Esophagus muscularis mucosa (tissue), 4 donors: Measurements from ENCODE around the gene SV2B.

Source experiments
- EP300 ChIP-seq: sonication (generic); formaldehyde crosslinking; IDR thresholded peaks from one replicate; pipeline ENCODE4 v1.6.1; 2017; ENCODE audit warnings: antibody characterized with exemption
- POLR2A ChIP-seq: fragments of 450-650 bp; IDR thresholded peaks from one replicate; pipeline ENCODE4 v1.6.1; 2017; ENCODE audit warnings: antibody characterized with exemption, moderate library complexity, mild to moderate bottlenecking, low read depth
- POLR2AphosphoS5 ChIP-seq, 2 donors: sonication (generic); formaldehyde crosslinking; IDR thresholded peaks; one replicate each; pipeline ENCODE4 v1.6.1; 2017; ENCODE audit warnings: antibody characterized with exemption in 2 of 2
- TF ChIP-seq, protein P1 (sequence below), 3 experiments: fragments of 200-600 bp in 2 of 3; fragments of 450-650 bp in 1 of 3; sonication (generic) in 2 of 3; IDR thresholded peaks; one replicate each; pipeline ENCODE4 v1.5.1; 2017 to 2019; ENCODE audit warnings: antibody characterized with exemption in 3 of 3, mild to moderate bottlenecking in 2 of 3, moderate library complexity in 1 of 3

- TF ChIP-seq, protein P1, sequence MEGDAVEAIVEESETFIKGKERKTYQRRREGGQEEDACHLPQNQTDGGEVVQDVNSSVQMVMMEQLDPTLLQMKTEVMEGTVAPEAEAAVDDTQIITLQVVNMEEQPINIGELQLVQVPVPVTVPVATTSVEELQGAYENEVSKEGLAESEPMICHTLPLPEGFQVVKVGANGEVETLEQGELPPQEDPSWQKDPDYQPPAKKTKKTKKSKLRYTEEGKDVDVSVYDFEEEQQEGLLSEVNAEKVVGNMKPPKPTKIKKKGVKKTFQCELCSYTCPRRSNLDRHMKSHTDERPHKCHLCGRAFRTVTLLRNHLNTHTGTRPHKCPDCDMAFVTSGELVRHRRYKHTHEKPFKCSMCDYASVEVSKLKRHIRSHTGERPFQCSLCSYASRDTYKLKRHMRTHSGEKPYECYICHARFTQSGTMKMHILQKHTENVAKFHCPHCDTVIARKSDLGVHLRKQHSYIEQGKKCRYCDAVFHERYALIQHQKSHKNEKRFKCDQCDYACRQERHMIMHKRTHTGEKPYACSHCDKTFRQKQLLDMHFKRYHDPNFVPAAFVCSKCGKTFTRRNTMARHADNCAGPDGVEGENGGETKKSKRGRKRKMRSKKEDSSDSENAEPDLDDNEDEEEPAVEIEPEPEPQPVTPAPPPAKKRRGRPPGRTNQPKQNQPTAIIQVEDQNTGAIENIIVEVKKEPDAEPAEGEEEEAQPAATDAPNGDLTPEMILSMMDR (IDR thresholded peaks at IDR 0.05) = no peak
- TF ChIP-seq POLR2AphosphoS5 (IDR thresholded peaks at IDR 0.05) = no peak
- TF ChIP-seq POLR2A = no peak
- TF ChIP-seq EP300 = no peak
Observed at GRCh38 chr15:91307601-91308000, 207.5 kb downstream of the SV2B start.
